GM19099 (cell line): ENCODE measurements around the gene PAX8.

ENCODE experiments used
- POLR2A ChIP-seq: IDR thresholded peaks from 3 replicates; pipeline ENCODE4 v1.6.1; 2011; ENCODE audit warnings: low read depth; ENCODE audit not compliant: insufficient read length; ENCODE audit errors: extremely low read depth

The PAX8 gene

DNA sequence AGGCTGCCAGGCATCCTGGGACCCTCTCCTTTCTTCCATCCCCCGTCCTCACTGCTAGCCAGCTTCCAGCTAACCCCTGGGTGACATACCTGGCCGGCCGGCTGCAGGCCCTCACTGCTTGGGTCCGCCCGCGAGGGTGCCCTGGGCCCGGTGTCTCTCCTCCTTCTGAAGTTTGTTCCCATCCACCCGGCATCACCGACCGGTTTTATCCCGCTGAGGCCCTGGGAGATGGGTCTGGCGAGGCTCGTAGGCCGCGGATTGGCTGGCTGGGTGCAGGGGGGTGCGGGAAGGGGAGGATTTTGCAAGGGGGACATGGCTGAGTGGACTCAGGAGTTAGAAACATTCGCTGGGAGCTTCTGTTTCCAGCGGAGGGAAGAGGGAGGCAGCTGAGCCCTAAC, at the start of gene PAX8:
Gene PAX8, minus strand, starts transcription at position 180 of the 398 bp plus-strand sequence. CDS start 527 bp downstream, outside the sequence.
- no peak for TF ChIP-seq POLR2A

- TF ChIP-seq POLR2A, result no peak
Measured at GRCh38 chr2:113328043-113328442, 49.3 kb upstream of the PAX8 start.

GRCh38 chr2:113324684-113325160, 46.0 kb upstream of the PAX8 start:
- TF ChIP-seq POLR2A, result no peak

DNA sequence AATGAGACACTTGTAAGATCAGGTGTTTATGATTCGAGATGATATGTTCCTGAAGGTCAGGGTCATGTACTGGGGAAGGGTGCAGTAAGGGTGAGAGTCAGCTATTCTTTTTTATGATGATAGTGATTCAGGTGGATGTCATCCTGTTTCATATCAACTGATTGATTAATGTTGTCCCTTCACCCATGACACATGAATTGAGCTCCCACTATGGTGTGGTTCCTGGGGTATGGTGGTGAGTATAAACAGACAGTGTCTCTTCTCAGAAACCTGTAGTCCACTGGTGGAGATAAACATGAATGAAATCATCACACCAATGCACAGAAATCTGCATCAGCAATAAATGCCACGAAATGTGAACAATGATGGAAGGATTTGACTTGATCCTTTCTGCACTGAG, 37.4 kb upstream of the PAX8 start:
- TF ChIP-seq POLR2A, result no peak

DNA sequence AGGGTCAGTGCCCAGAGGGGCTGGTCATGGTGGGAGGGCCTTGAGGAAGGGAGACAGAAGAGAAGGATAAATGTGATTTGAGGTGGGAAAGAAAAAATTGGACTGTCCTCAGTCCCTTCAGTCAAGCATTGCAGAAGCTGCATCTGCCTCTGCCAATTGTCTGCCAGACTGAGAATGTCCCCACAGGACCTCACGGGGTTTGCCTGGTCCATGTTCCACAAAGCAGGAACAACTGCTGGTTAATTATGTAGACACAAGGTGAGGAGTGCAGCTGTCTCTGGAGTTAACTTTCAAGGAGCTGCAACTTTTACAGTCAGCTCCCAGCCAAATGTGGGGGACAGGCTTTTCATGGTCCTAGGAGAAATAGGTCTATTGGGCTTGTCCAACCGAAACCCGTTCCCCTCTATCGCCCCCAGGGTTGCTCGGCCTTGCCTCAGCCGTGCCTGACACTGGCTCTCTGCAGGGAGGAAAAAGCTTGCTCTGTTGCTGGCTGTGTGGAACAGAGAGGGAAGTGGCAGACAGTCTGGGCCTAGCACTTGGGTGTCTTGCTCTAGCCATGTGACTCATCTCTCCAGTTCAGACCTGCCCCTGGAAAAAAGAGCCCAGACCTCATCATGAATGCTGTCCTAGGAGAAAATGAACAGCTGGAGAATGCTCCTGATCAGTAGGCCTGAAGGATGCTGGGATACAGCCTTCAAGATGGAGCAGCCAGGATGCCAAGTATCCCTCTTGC, 31.1 kb upstream of the PAX8 start:
- no peak for TF ChIP-seq POLR2A

GRCh38 chr2:113305146-113305545, 26.4 kb upstream of the PAX8 start:
- no peak for TF ChIP-seq POLR2A

DNA sequence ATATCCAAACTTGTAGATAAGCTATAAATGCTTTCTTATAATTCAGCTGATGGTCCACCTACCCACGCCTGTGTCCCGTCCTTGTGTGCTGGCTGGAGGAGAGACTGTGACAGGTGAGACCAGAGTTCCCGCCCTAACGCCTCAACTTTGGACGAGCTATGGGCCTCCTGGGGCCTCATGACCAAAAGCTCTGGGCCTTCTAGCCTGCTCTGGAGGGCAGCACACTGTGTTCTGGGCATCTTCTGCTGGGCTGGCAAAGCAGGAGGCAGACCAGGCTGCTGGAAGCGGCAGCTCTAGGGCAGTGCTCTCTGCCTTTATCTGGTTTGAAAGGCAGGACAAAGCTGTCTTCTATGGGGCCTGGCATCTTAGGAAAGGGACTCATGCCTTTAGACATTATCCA, 26.0 kb upstream of the PAX8 start:
- TF ChIP-seq POLR2A, result no peak

DNA sequence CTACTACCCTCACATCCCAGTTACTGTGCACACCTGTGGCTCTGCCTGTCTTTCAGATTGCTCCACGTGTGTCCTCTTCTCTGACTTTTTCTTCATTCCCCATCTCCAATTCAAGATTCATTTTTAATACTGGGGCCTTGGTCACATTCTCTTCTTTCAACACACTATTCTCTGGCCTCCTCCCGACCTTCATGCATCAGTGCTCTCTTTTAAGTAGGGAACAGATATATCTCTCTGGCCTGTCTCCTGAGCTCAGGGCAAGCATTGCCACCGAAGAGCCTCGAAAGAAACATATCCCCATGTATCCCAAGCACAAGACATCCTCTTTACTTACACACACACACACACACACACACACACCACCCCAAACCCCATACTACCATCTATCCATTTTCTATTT, 21.6 kb upstream of the PAX8 start:
- no peak for TF ChIP-seq POLR2A

DNA sequence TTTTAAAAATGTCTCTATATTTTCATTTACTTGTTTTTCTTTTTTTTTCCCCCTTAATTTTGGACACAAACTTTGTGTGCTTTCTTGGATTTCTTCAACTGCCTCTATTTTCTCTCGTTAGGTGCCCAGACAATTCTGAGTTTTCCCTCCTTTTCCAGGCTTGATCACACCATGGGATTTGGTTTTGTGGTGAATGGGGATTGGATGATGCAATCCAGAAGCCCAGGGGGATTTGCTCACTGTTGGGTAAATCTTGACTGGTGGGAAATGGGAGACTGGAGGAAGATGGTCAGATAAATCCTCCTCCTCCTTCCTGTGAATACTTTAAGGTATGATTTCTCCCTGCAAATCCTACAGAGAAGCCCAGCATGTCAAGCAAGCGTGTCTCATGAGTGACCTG, 19.5 kb upstream of the PAX8 start:
- TF ChIP-seq POLR2A, result no peak

DNA sequence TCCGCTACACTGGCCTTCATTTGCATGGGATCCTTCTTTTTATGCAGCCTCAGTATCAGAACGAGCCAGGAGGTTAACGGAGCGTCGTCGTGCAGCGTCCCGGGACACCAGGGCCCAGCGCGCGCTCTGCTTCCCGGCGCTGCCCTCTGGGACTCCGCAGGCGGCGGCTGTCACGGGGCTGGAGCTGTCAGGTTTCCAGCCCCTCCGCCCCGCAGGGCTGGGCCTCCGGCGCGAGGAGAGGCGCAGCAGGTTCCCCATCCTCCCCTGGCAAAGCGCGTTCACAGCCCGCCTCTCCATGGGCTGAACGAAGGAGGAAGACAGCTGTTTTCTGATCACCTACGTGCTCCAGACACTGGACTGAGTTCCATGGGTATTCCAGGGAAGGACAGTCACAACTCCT, 12.5 kb upstream of the PAX8 start:
- no peak for TF ChIP-seq POLR2A

- TF ChIP-seq POLR2A, result no peak
Measured at GRCh38 chr2:113285816-113286215, 7.1 kb upstream of the PAX8 start.

- no peak for TF ChIP-seq POLR2A
Measured at GRCh38 chr2:113284476-113284875, 5.8 kb upstream of the PAX8 start.

DNA sequence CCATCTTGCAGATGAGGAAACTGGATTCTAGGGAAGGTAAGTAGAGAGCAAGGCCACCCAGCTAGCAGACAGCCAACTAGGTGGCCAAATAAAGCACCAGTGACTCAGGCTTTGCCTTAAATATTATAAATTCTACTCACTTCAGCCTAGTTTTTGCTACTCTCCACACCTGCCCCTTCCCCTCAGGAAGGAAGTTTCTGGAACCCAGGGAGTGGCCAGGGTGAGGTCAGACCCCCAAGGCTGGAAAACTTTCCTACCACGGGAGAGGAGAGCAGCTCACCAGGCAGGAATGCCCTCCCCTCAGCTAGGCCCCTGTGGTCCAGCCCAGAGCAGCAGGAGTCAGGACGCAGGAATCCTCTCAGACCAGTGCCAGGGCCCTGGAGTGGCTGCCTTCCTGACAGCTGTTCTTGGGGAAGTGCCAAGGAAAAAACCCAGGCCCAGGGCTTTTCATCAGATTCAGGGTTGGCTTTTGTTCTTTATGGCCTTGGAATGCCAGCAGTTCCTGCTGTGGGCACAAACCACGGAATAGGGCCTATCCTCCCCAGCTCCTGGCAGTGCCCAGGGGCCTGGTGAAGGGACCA, 5.1 kb upstream of the PAX8 start:
- no peak for TF ChIP-seq POLR2A

- TF ChIP-seq POLR2A, result no peak
Measured at GRCh38 chr2:113282747-113283533, 4.2 kb upstream of the PAX8 start.

- no peak for TF ChIP-seq POLR2A
Measured at GRCh38 chr2:113281910-113282746, 3.4 kb upstream of the PAX8 start.
